Measurements from ENCODE around the gene MYO16. TPM values are rescaled to one million over a fixed set of nuclear protein-coding genes. Genes with fewer than 3 reads are reported as not detected.

Gene MYO16
- polyA plus RNA-seq, 2 of the 4 experiments (the other 2 are of a cell fraction), result 0.03 to 0.06 TPM

- Histone ChIP-seq H3K4me1 (no peaks in the 10 kb centered on the region), H3K4me3 (no peak overlapping the region), H3K9me3 (no peaks in the 10 kb centered on the region), H3K27ac (no peak overlapping the region), H3K4me2 (no peak overlapping the region)
- FAIRE-seq, result no peak
- no peak for ATAC-seq
- no peak for DNase-seq (ENCODE audit: low read depth in 1 of 2, low spot score in 1 of 2)
- 70% methylated on average over 10 of the region's 10 CpGs for WGBS (ENCODE audit: missing lambda C conversion rate)
- POLR2A ChIA-PET, result no interaction called here
- CTCF ChIA-PET, result no interaction called here
- TF ChIP-seq CEBPB (IDR thresholded peaks at IDR 0.05) (no peak), NFE2L2 (conservative IDR thresholded peaks at IDR 0.05; ENCODE audit: low read length) (no peak), BCL3 (IDR thresholded peaks at IDR 0.05) (no peak), ZSCAN20 (CRISPR knock-in tag; IDR thresholded peaks at IDR 0.05) (no peak), TFCP2L1 (CRISPR knock-in tag; IDR thresholded peaks at IDR 0.05) (no peak), SREBF2 (IDR thresholded peaks at IDR 0.05) (no peak), REST (IDR thresholded peaks at IDR 0.05) (no peak), POLR2AphosphoS2 (conservative IDR thresholded peaks at IDR 0.05; ENCODE audit: low read length) (no peak), PHF8 (IDR thresholded peaks at IDR 0.05; ENCODE audit: borderline replicate concordance, low read depth) (no peak), HOXB5 (CRISPR knock-in tag; IDR thresholded peaks at IDR 0.05) (no peak), JUN (IDR thresholded peaks at IDR 0.05) (no peak), HES2 (IDR thresholded peaks at IDR 0.05) (no peak), ZNF302 (CRISPR knock-in tag; IDR thresholded peaks at IDR 0.05) (no peak), POLR2A (IDR thresholded peaks at IDR 0.05; ENCODE audit: low read length) (no peak), EHF (CRISPR knock-in tag; IDR thresholded peaks at IDR 0.05) (no peak), USF2 (IDR thresholded peaks at IDR 0.05) (no peak), GATA3 (IDR thresholded peaks at IDR 0.05; ENCODE audit: borderline replicate concordance) (no peak), MAX (IDR thresholded peaks at IDR 0.05) (no peak), RFX5 (IDR thresholded peaks at IDR 0.05) (no peak)
These were observed 502.4 kb downstream of the MYO16 start for GRCh38 chr13:109131698-109132257.

GRCh38 chr13:109135018-109135417 is 505.6 kb downstream of the MYO16 start:
- ATAC-seq, result peak in 1 of 2 experiments; percentile 71; a peak in 2 of 6 replicates
- POLR2A ChIA-PET, result no interaction called here
- CTCF ChIA-PET, result interaction anchor here (0.6 to 2.8 kb wide), 5 partner anchors 10 to 176 kb away, joined by 3 to 8 read pairs (median 4); no protein-coding TSS in a partner anchor
- Histone ChIP-seq H3K9me3 (no peaks in the 10 kb centered on the region), H3K27ac (no peak overlapping the region), H3K4me3 (no peak overlapping the region), H3K4me1 (no peaks in the 10 kb centered on the region), H3K4me2 (no peak overlapping the region)
- DNase-seq (ENCODE audit: low read depth in 1 of 2, low spot score in 1 of 2), result peak in 1 of 2 experiments; percentile 22
- WGBS (ENCODE audit: missing lambda C conversion rate), result 67% methylated on average over 6 of the region's 6 CpGs
- no peak for FAIRE-seq
- TF ChIP-seq RNF2 (IDR thresholded peaks at IDR 0.05; ENCODE audit: borderline replicate concordance, low read depth), result no peak
- TF ChIP-seq RAD21 (conservative IDR thresholded peaks at IDR 0.05 in 1 of 2, IDR thresholded peaks at IDR 0.05 in 1 of 2), result 0 out of 5 replicates have a peak, but pooled peaks of 1 of the 2 experiments have one; percentile 20
